ENCODE data around the gene PPP2R5C. TPM values are rescaled to one million over a fixed set of nuclear protein-coding genes. Genes with fewer than 3 reads are reported as not detected.

PPP2R5C gene
- total RNA-seq, 1 experiment from 2014 or later: 89.9 TPM

DNA sequence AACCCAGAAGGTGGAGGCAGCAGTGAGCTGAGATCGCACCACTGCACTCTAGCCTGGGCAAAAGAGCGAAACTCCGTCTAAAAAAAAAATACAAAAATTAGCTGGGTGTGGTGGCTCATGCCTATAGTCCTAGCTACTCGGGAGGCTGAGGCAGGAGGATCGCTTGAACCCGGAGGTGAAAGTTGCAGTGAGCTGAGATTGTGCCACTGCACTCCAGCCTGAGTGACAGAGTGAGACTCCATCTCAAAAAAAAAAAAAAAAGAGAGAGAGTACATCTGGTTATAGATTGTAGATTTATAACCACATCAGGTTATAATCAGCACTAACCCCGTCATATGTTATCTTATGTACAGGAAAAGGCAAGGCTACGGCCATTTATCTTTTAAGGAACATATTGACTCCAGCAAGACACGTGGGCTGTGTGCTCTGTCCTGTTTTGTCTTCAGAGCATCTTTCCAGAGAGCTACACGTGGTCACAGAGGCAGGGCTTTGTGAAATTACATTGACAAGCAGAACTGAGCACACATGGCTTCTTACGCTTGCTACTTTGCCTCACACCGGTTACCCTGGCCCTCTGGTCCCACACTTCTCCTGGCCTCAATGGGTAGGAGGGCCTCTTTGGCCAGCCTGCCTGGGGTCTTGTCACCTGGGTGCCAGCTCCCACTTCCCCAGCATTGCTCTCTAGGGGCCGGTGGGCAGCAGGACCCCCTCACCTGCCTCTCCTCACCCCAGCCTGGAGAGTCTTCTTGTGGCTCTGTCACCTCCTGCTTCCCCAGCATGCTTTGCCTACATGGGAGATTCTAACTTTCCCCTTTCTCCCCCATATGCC, 196.1 kb downstream of the PPP2R5C start (continued):
- no peak for TF ChIP-seq E2F4 (CRISPR knock-in tag; IDR thresholded peaks at IDR 0.05; ENCODE audit: borderline replicate concordance, low read depth)

DNA sequence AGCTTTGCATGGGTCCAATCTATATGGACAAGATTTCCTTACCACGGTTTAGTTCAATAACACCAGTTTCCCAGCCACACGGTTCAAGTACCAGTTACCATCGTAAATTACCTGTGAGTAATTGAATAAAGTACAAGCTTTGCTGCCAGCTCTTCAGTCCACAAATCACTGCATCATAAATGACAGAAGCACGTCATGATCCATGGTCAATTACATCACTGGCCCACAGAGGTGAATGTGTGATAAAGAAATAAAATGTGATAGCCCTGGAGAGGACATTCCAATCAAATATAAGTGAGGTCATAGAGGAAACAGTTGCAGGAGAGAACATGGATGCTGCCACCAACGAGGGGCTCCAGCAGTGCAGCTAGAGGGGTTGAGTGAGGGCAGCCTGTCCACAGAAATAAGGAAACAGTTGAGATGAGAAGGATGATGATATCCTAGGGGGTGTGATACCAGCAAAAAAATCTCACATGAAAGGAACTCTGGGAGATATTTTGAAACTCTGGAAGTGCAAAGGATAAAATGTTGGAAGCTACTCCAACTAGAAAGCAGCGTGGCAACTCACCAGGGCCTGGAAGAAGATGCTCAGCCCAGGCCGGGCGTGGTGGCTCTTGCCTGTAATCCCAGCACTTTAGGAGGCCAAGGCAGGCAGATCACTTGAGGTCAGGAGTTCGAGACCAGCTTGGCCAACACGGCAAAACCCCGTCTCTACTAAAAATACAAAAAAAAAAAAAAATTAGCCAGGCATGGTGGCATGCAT, 197.1 kb downstream of the PPP2R5C start:
- Mint-ChIP-seq H3K4me1 (peaks cover 12% of the 10 kb centered on the region), H3K9me3 (no peaks in the 10 kb centered on the region), H3K27me3 (ENCODE audit: low read depth) (peaks cover 34% of the 10 kb centered on the region), H3K27ac (no peak overlapping the region), H3K4me3 (no peak overlapping the region), H3K36me3 (no peaks in the 10 kb centered on the region)
- TF ChIP-seq, protein P1, sequence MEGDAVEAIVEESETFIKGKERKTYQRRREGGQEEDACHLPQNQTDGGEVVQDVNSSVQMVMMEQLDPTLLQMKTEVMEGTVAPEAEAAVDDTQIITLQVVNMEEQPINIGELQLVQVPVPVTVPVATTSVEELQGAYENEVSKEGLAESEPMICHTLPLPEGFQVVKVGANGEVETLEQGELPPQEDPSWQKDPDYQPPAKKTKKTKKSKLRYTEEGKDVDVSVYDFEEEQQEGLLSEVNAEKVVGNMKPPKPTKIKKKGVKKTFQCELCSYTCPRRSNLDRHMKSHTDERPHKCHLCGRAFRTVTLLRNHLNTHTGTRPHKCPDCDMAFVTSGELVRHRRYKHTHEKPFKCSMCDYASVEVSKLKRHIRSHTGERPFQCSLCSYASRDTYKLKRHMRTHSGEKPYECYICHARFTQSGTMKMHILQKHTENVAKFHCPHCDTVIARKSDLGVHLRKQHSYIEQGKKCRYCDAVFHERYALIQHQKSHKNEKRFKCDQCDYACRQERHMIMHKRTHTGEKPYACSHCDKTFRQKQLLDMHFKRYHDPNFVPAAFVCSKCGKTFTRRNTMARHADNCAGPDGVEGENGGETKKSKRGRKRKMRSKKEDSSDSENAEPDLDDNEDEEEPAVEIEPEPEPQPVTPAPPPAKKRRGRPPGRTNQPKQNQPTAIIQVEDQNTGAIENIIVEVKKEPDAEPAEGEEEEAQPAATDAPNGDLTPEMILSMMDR (IDR thresholded peaks at IDR 0.05): no peak
- TF ChIP-seq ZNF423 (CRISPR knock-in tag; IDR thresholded peaks at IDR 0.05) (no peak), STAT6 (CRISPR knock-in tag; conservative IDR thresholded peaks at IDR 0.05; ENCODE audit: low read depth) (no peak), PRDM15 (CRISPR knock-in tag; IDR thresholded peaks at IDR 0.05) (no peak), SMAD3 (CRISPR knock-in tag; IDR thresholded peaks at IDR 0.05; ENCODE audit: borderline replicate concordance) (no peak), ATF1 (CRISPR knock-in tag; IDR thresholded peaks at IDR 0.05) (no peak), HMGA2 (CRISPR knock-in tag; IDR thresholded peaks at IDR 0.05) (no peak), MYBL2 (CRISPR knock-in tag; IDR thresholded peaks at IDR 0.05) (no peak), USF2 (CRISPR knock-in tag; IDR thresholded peaks at IDR 0.05) (no peak), MAX (CRISPR knock-in tag; IDR thresholded peaks at IDR 0.05) (no peak), ZNF263 (CRISPR knock-in tag; IDR thresholded peaks at IDR 0.05; ENCODE audit: low read depth) (no peak), ZNF219 (CRISPR knock-in tag; IDR thresholded peaks at IDR 0.05; ENCODE audit: borderline replicate concordance) (no peak), ZNF317 (CRISPR knock-in tag; IDR thresholded peaks at IDR 0.05; ENCODE audit: borderline replicate concordance, low read depth) (no peak), CREB1 (CRISPR knock-in tag; IDR thresholded peaks at IDR 0.05) (no peak), NFATC4 (CRISPR knock-in tag; IDR thresholded peaks at IDR 0.05) (no peak)
- TF ChIP-seq, protein P2, sequence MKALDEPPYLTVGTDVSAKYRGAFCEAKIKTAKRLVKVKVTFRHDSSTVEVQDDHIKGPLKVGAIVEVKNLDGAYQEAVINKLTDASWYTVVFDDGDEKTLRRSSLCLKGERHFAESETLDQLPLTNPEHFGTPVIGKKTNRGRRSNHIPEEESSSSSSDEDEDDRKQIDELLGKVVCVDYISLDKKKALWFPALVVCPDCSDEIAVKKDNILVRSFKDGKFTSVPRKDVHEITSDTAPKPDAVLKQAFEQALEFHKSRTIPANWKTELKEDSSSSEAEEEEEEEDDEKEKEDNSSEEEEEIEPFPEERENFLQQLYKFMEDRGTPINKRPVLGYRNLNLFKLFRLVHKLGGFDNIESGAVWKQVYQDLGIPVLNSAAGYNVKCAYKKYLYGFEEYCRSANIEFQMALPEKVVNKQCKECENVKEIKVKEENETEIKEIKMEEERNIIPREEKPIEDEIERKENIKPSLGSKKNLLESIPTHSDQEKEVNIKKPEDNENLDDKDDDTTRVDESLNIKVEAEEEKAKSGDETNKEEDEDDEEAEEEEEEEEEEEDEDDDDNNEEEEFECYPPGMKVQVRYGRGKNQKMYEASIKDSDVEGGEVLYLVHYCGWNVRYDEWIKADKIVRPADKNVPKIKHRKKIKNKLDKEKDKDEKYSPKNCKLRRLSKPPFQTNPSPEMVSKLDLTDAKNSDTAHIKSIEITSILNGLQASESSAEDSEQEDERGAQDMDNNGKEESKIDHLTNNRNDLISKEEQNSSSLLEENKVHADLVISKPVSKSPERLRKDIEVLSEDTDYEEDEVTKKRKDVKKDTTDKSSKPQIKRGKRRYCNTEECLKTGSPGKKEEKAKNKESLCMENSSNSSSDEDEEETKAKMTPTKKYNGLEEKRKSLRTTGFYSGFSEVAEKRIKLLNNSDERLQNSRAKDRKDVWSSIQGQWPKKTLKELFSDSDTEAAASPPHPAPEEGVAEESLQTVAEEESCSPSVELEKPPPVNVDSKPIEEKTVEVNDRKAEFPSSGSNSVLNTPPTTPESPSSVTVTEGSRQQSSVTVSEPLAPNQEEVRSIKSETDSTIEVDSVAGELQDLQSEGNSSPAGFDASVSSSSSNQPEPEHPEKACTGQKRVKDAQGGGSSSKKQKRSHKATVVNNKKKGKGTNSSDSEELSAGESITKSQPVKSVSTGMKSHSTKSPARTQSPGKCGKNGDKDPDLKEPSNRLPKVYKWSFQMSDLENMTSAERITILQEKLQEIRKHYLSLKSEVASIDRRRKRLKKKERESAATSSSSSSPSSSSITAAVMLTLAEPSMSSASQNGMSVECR (CRISPR knock-in tag; IDR thresholded peaks at IDR 0.05; ENCODE audit: borderline replicate concordance): no peak
- POLR2A ChIA-PET: interaction anchor here (0.6 kb wide), 3 partner anchors 15 to 168 kb away, joined by 3 to 6 read pairs (median 5); no protein-coding TSS in a partner anchor
- ATAC-seq (no peak), DNase-seq (ENCODE audit: low spot score) (no peak)
- CTCF ChIA-PET: interaction anchor here (0.6 to 1.0 kb wide), 2 partner anchors 198 to 449 kb away, joined by 4 to 7 read pairs; no protein-coding TSS in a partner anchor

Data from WTC11 (cell line).